GM12878 (cell line): Measurements from ENCODE around the gene GALNT9.

Source experiments
- CBX3 ChIP-seq: fragments of 200-600 bp; sonication (generic); IDR thresholded peaks from 2 replicates; pipeline ENCODE4 v1.6.1; 2016; ENCODE audit warnings: low read depth, borderline replicate concordance
- SIX5 ChIP-seq: IDR thresholded peaks from 2 replicates; pipeline ENCODE4 v1.6.1; 2011; ENCODE audit warnings: mild to moderate bottlenecking, low read depth, low read length, moderate library complexity; ENCODE audit not compliant: severe bottlenecking

DNA sequence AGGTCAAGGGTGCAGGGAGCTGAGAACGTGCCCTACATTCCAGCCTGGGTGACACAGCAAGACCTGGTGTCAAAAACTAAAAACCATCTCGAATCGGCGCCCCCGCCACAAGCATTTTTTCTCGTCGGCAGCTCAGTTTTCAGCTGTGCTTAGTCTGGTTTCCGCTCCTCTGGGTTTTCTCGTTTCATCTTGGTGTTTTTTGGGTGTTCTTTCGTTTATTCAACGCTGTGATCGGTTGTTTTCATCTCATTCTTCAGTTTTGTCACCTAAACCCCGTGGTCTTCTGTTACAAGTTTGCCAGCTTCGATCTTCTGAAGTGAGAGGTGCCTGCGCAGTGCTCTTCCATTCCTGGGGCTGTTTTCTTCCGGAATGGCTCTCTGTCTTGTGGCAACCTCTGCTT is 143.7 kb downstream of the GALNT9 start:
- no peak for TF ChIP-seq CBX3
- no peak for TF ChIP-seq SIX5
